ENCODE data around the gene CD55. TPM values are rescaled to one million over a fixed set of nuclear protein-coding genes. Genes with fewer than 3 reads are reported as not detected.

Gene CD55
- total RNA-seq, 1 experiment from 2014 or later = 17.2 TPM

DNA sequence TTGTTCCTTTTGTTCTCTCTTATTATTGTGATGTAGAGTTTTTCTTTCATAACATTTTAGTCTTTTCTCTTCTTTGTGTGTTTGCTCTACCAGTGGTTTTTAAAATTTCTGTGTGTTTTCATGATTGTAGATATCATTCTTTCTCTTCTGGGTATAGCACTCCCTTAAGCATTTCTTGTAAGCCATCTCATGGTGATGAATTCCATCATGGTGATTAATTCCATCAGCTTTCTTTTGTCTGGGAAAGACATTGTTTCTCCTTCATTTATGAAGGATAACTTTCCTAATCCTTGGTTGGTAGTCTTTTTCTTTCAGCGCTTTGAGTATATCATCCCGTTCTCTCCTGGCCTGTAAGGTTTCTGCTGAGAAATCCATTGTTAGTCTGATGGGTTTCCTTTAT, 22.7 kb downstream of the CD55 start:
- H3K36me3 Mint-ChIP-seq = peaks cover 15% of the 10 kb centered on the region
- CTCF ChIA-PET = no interaction called here
- DNase-seq (ENCODE audit: low spot score) = no peak
- H3K27me3 Mint-ChIP-seq (ENCODE audit: low read depth) = no peaks in the 10 kb centered on the region
- no peak for ATAC-seq
- POLR2A ChIA-PET = no interaction called here
- H3K4me3 Mint-ChIP-seq = no peak overlapping the region
- TF ChIP-seq, protein P1, sequence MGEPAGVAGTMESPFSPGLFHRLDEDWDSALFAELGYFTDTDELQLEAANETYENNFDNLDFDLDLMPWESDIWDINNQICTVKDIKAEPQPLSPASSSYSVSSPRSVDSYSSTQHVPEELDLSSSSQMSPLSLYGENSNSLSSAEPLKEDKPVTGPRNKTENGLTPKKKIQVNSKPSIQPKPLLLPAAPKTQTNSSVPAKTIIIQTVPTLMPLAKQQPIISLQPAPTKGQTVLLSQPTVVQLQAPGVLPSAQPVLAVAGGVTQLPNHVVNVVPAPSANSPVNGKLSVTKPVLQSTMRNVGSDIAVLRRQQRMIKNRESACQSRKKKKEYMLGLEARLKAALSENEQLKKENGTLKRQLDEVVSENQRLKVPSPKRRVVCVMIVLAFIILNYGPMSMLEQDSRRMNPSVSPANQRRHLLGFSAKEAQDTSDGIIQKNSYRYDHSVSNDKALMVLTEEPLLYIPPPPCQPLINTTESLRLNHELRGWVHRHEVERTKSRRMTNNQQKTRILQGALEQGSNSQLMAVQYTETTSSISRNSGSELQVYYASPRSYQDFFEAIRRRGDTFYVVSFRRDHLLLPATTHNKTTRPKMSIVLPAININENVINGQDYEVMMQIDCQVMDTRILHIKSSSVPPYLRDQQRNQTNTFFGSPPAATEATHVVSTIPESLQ (CRISPR knock-in tag; IDR thresholded peaks at IDR 0.05) = no peak
- TF ChIP-seq ESRRA (CRISPR knock-in tag; IDR thresholded peaks at IDR 0.05; ENCODE audit: borderline replicate concordance) (no peak), SP1 (CRISPR knock-in tag; conservative IDR thresholded peaks at IDR 0.05) (no peak)
- TF ChIP-seq, protein P2, sequence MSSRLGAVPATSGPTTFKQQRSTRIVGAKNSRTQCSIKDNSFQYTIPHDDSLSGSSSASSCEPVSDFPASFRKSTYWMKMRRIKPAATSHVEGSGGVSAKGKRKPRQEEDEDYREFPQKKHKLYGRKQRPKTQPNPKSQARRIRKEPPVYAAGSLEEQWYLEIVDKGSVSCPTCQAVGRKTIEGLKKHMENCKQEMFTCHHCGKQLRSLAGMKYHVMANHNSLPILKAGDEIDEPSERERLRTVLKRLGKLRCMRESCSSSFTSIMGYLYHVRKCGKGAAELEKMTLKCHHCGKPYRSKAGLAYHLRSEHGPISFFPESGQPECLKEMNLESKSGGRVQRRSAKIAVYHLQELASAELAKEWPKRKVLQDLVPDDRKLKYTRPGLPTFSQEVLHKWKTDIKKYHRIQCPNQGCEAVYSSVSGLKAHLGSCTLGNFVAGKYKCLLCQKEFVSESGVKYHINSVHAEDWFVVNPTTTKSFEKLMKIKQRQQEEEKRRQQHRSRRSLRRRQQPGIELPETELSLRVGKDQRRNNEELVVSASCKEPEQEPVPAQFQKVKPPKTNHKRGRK (CRISPR knock-in tag; IDR thresholded peaks at IDR 0.05; ENCODE audit: borderline replicate concordance) = no peak
- no peaks in the 10 kb centered on the region for H3K9me3 Mint-ChIP-seq
- peaks cover 8% of the 10 kb centered on the region for H3K4me1 Mint-ChIP-seq
- H3K27ac Mint-ChIP-seq = peak overlapping the region; percentile 5; the same call in 1 of the 2 replicates

DNA sequence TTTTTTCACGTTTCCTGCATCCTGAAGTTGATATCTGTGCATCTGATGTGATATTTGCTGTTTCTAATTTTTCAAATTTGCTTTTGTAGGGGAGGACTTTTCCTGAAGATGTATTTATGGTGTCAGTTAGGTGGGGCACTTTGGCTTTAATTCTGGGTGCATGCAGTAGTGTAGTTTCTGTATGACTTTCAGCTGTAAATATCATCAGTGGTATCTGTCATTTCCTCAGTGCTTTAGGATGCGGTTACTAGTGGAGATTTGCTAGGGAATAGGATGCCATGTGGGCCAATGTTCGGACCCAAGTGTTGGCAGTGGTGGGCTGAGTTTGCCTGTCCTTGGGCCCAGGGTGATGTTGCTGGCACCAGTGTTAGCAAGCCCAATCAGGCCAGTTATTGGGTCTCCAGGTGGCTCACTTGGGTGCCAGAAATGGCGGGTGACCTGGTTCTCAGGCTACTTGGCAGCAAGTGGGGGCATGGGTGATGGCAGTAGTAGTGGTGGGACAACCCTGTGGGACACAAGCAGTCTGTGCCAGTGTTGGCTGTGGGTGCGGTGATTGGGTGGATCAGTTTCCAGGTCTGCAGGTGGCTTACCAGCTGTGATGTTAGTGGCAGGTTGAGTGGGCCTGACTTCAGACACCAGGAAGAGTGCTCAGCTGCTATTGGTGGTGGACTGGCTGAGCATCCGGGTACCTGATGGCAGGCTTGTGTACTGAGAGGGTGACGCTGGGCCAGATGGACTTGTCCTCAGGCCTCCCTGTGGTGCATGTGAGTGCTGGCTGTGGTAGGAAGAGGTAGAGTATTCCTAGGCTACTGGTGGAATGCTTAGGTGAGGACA, 24.4 kb downstream of the CD55 start:
- POLR2A ChIA-PET = interaction anchor here (1.2 kb wide), 1 partner anchor 11 kb away, joined by 3 read pairs; no protein-coding TSS in a partner anchor
- Mint-ChIP-seq H3K36me3 (peaks cover 25% of the 10 kb centered on the region), H3K9me3 (peaks cover 3% of the 10 kb centered on the region; the same call in 1 of the 2 replicates), H3K27ac (no peak overlapping the region), H3K27me3 (ENCODE audit: low read depth) (no peaks in the 10 kb centered on the region), H3K4me1 (peaks cover 9% of the 10 kb centered on the region), H3K4me3 (no peak overlapping the region)
- ATAC-seq (no peak), DNase-seq (ENCODE audit: low spot score) (no peak)
- TF ChIP-seq, protein P3, sequence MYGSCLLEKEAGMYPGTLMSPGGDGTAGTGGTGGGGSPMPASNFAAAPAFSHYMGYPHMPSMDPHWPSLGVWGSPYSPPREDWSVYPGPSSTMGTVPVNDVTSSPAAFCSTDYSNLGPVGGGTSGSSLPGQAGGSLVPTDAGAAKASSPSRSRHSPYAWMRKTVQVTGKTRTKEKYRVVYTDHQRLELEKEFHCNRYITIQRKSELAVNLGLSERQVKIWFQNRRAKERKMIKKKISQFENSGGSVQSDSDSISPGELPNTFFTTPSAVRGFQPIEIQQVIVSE (CRISPR knock-in tag; IDR thresholded peaks at IDR 0.05; ENCODE audit: borderline replicate concordance) = no peak
- CTCF ChIA-PET = no interaction called here

DNA sequence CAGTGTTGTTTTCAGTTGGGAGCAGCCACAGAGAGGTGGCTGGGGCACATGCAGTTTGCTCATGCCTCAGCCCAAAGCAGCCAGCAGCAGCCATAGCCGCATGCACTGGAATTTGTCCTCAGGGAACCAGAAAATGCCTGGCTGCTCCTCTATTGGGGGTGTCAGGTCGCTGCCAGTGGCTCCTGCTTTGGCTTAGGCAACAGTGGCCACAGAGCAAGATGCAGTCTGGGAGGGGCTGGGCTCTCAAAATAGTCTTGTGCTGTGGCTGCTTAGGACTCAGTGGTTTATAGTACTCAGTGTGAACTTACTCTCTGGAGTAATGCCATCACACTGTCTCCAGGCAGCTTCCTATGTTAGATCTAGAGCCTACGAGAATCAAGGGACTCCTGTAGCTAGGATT, 25.0 kb downstream of the CD55 start:
- CTCF ChIA-PET = no interaction called here
- DNase-seq (ENCODE audit: low spot score) = no peak
- Mint-ChIP-seq H3K9me3 (peaks cover 3% of the 10 kb centered on the region; the same call in 1 of the 2 replicates), H3K36me3 (peaks cover 25% of the 10 kb centered on the region), H3K4me1 (peaks cover 13% of the 10 kb centered on the region), H3K4me3 (no peak overlapping the region), H3K27me3 (ENCODE audit: low read depth) (no peaks in the 10 kb centered on the region), H3K27ac (no peak overlapping the region)
- TF ChIP-seq, protein P4, sequence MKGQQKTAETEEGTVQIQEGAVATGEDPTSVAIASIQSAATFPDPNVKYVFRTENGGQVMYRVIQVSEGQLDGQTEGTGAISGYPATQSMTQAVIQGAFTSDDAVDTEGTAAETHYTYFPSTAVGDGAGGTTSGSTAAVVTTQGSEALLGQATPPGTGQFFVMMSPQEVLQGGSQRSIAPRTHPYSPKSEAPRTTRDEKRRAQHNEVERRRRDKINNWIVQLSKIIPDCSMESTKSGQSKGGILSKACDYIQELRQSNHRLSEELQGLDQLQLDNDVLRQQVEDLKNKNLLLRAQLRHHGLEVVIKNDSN (CRISPR knock-in tag; IDR thresholded peaks at IDR 0.05) = no peak
- TF ChIP-seq NR2C2 (CRISPR knock-in tag; IDR thresholded peaks at IDR 0.05) = no peak
- no peak for TF ChIP-seq GTF2I (CRISPR knock-in tag; conservative IDR thresholded peaks at IDR 0.05)
- TF ChIP-seq, protein P3 (CRISPR knock-in tag; IDR thresholded peaks at IDR 0.05; ENCODE audit: borderline replicate concordance) = no peak
- no peak for TF ChIP-seq ZNF138 (CRISPR knock-in tag; conservative IDR thresholded peaks at IDR 0.05)
- TF ChIP-seq ESRRA (CRISPR knock-in tag; IDR thresholded peaks at IDR 0.05; ENCODE audit: borderline replicate concordance) = no peak
- TF ChIP-seq, protein P5, sequence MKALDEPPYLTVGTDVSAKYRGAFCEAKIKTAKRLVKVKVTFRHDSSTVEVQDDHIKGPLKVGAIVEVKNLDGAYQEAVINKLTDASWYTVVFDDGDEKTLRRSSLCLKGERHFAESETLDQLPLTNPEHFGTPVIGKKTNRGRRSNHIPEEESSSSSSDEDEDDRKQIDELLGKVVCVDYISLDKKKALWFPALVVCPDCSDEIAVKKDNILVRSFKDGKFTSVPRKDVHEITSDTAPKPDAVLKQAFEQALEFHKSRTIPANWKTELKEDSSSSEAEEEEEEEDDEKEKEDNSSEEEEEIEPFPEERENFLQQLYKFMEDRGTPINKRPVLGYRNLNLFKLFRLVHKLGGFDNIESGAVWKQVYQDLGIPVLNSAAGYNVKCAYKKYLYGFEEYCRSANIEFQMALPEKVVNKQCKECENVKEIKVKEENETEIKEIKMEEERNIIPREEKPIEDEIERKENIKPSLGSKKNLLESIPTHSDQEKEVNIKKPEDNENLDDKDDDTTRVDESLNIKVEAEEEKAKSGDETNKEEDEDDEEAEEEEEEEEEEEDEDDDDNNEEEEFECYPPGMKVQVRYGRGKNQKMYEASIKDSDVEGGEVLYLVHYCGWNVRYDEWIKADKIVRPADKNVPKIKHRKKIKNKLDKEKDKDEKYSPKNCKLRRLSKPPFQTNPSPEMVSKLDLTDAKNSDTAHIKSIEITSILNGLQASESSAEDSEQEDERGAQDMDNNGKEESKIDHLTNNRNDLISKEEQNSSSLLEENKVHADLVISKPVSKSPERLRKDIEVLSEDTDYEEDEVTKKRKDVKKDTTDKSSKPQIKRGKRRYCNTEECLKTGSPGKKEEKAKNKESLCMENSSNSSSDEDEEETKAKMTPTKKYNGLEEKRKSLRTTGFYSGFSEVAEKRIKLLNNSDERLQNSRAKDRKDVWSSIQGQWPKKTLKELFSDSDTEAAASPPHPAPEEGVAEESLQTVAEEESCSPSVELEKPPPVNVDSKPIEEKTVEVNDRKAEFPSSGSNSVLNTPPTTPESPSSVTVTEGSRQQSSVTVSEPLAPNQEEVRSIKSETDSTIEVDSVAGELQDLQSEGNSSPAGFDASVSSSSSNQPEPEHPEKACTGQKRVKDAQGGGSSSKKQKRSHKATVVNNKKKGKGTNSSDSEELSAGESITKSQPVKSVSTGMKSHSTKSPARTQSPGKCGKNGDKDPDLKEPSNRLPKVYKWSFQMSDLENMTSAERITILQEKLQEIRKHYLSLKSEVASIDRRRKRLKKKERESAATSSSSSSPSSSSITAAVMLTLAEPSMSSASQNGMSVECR (CRISPR knock-in tag; IDR thresholded peaks at IDR 0.05; ENCODE audit: borderline replicate concordance) = no peak
- no peak for TF ChIP-seq ZNF121 (CRISPR knock-in tag; IDR thresholded peaks at IDR 0.05)
- TF ChIP-seq TP53 (CRISPR knock-in tag; IDR thresholded peaks at IDR 0.05) = no peak
- TF ChIP-seq, protein P6, sequence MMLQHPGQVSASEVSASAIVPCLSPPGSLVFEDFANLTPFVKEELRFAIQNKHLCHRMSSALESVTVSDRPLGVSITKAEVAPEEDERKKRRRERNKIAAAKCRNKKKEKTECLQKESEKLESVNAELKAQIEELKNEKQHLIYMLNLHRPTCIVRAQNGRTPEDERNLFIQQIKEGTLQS (CRISPR knock-in tag; conservative IDR thresholded peaks at IDR 0.05) = no peak
- TF ChIP-seq, protein P7, sequence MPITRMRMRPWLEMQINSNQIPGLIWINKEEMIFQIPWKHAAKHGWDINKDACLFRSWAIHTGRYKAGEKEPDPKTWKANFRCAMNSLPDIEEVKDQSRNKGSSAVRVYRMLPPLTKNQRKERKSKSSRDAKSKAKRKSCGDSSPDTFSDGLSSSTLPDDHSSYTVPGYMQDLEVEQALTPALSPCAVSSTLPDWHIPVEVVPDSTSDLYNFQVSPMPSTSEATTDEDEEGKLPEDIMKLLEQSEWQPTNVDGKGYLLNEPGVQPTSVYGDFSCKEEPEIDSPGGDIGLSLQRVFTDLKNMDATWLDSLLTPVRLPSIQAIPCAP (CRISPR knock-in tag; IDR thresholded peaks at IDR 0.05) = no peak
- ATAC-seq = no peak
- POLR2A ChIA-PET = interaction anchor here (1.2 kb wide), 1 partner anchor 10 kb away, joined by 3 read pairs; no protein-coding TSS in a partner anchor

Measured in WTC11 (cell line).